Activated B cell treated with CpG ODN at 0.5 μM for 24 hours (primary cell): ENCODE results near the gene NAV3. TPM values are rescaled to one million over a fixed set of nuclear protein-coding genes. Genes with fewer than 3 reads are reported as not detected.

Experiments
- ATAC-seq: fragments of 200-7000 bp; cut with Tn5 transposase; one replicate; pipeline ENCODE4 v1.10.0; 2021; ENCODE audit warnings: low read depth, mild to moderate bottlenecking, moderate library complexity
- CTCF ChIA-PET: fragments of 350-600 bp; sonication (Branson Sonifier 250); formaldehyde crosslinking; loops from one replicate; lab custom pipeline; 2021; ENCODE audit warnings: antibody characterized with exemption; lab: Charles Lee
- POLR2A ChIA-PET: fragments of 350-600 bp; sonication (Branson Sonifier 250); formaldehyde crosslinking; loops from one replicate; lab custom pipeline; 2021; ENCODE audit warnings: antibody characterized with exemption; lab: Charles Lee
- DNase-seq: peaks from one replicate; pipeline ENCODE4 v3.0.0; 2022
- H3K27ac Mint-ChIP-seq: one replicate; pipeline ENCODE4 v1.8.0; 2020; ENCODE audit warnings: mixed read lengths
- H3K27me3 Mint-ChIP-seq: one replicate; pipeline ENCODE4 v1.8.0; 2021; ENCODE audit warnings: mixed read lengths
- H3K36me3 Mint-ChIP-seq: one replicate; pipeline ENCODE4 v1.8.0; 2021; ENCODE audit warnings: low read depth, mixed read lengths
- H3K4me1 Mint-ChIP-seq: one replicate; pipeline ENCODE4 v1.8.0; 2021; ENCODE audit warnings: mixed read lengths
- H3K4me3 Mint-ChIP-seq: one replicate; pipeline ENCODE4 v1.8.0; 2020; ENCODE audit warnings: mild to moderate bottlenecking, mixed read lengths
- H3K9me3 Mint-ChIP-seq: one replicate; pipeline ENCODE4 v1.8.0; 2020; ENCODE audit warnings: mixed read lengths
- intact Hi-C: fragments of 100-400 bp; cut with micrococcal nuclease; formaldehyde crosslinking; loops from one replicate; pipeline ENCODE4 v1.15.1; 2024
- total RNA-seq: library from RNA; stranded (reverse); gene quantifications from 2 replicates; pipeline ENCODE4 v1.2.3, GENCODE V29; 2022
- TF ChIP-seq, protein P1 (sequence below): fragments of 200-600 bp; IDR thresholded peaks from one replicate; pipeline ENCODE4 v1.8.0; 2022; ENCODE audit warnings: antibody characterized with exemption, mild to moderate bottlenecking

NAV3 gene
- total RNA-seq, 1 donor from 2014 or later = not detected

DNA sequence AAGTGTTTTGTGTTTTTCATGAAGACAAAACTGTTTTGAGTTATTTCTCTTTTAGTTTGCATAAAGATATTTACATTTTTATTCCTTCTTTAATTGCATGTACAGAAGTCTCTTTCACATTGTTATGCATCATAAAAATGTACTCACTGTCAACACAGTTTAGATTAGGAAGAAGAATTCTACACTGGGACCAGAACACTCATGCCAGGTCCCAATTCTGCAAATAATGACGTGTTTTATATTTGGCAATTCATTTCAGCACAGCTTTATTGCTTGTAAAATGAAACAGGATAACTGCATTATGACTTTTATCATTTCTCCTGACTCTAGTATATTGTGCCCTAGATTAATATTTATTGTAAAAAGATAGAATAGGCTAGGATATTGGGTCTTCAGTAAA, 369.2 kb downstream of the NAV3 start:
- no peak for ATAC-seq
- DNase-seq = no peak
- ChIA-PET POLR2A (no interaction called here), CTCF (no interaction called here)
- TF ChIP-seq, protein P1, sequence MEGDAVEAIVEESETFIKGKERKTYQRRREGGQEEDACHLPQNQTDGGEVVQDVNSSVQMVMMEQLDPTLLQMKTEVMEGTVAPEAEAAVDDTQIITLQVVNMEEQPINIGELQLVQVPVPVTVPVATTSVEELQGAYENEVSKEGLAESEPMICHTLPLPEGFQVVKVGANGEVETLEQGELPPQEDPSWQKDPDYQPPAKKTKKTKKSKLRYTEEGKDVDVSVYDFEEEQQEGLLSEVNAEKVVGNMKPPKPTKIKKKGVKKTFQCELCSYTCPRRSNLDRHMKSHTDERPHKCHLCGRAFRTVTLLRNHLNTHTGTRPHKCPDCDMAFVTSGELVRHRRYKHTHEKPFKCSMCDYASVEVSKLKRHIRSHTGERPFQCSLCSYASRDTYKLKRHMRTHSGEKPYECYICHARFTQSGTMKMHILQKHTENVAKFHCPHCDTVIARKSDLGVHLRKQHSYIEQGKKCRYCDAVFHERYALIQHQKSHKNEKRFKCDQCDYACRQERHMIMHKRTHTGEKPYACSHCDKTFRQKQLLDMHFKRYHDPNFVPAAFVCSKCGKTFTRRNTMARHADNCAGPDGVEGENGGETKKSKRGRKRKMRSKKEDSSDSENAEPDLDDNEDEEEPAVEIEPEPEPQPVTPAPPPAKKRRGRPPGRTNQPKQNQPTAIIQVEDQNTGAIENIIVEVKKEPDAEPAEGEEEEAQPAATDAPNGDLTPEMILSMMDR = no peak
- Mint-ChIP-seq H3K27ac (no peak overlapping the region), H3K4me3 (no peak overlapping the region), H3K4me1 (no peaks in the 10 kb centered on the region), H3K9me3 (no peaks in the 10 kb centered on the region), H3K27me3 (no peaks in the 10 kb centered on the region), H3K36me3 (no peaks in the 10 kb centered on the region)
- intact Hi-C loops = no loop called here

DNA sequence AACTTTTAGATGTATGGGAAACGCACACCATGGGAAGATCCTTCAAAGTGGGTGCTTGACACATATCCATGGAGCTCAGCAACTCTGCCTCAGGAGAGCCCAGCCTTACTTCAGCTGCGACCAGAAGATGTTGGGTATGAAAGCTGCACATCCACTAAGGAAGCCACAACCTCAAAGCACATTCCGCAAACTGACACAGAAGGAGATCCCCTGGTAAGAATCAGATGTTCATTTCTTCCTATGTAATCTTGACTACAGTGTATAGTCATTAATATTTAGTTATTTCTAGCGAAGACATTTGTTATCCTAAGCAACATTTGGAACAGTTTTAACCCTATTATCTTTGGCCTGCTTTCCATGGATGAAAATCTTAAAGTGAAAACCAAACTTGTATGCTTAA, 374.2 kb downstream of the NAV3 start:
- intact Hi-C loops = no loop called here
- H3K27me3 Mint-ChIP-seq = no peaks in the 10 kb centered on the region
- H3K9me3 Mint-ChIP-seq = no peaks in the 10 kb centered on the region
- H3K4me3 Mint-ChIP-seq = no peak overlapping the region
- TF ChIP-seq, protein P1 = no peak
- no peak overlapping the region for H3K27ac Mint-ChIP-seq
- H3K4me1 Mint-ChIP-seq = no peaks in the 10 kb centered on the region
- CTCF ChIA-PET = no interaction called here
- ATAC-seq = no peak
- no peak for DNase-seq
- POLR2A ChIA-PET = no interaction called here
- no peaks in the 10 kb centered on the region for H3K36me3 Mint-ChIP-seq

DNA sequence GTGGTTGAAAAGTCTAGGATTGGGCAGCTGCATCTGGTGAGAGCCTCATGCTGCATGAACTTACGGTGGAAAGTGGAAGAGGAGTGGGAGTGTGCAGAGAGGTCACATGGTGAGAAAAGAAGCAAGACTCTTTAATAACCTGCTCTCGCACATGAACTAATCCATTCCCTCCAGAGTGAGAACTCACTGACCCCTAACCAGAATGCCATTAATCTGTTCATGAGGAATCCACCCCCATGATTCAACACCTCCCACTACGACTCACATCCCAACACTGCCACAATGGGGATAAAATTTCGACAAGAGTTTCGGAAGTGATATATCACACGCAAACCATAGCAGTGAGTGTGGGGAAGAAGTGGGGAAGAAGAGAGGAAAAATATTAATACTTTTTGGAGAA, 377.4 kb downstream of the NAV3 start:
- no peaks in the 10 kb centered on the region for H3K4me1 Mint-ChIP-seq
- H3K9me3 Mint-ChIP-seq = no peaks in the 10 kb centered on the region
- no peak for DNase-seq
- no peaks in the 10 kb centered on the region for H3K36me3 Mint-ChIP-seq
- no peaks in the 10 kb centered on the region for H3K27me3 Mint-ChIP-seq
- ATAC-seq = no peak
- no peak overlapping the region for H3K27ac Mint-ChIP-seq
- ChIA-PET CTCF (no interaction called here), POLR2A (no interaction called here)
- intact Hi-C loops = no loop called here
- TF ChIP-seq, protein P1 = no peak
- H3K4me3 Mint-ChIP-seq = no peak overlapping the region

DNA sequence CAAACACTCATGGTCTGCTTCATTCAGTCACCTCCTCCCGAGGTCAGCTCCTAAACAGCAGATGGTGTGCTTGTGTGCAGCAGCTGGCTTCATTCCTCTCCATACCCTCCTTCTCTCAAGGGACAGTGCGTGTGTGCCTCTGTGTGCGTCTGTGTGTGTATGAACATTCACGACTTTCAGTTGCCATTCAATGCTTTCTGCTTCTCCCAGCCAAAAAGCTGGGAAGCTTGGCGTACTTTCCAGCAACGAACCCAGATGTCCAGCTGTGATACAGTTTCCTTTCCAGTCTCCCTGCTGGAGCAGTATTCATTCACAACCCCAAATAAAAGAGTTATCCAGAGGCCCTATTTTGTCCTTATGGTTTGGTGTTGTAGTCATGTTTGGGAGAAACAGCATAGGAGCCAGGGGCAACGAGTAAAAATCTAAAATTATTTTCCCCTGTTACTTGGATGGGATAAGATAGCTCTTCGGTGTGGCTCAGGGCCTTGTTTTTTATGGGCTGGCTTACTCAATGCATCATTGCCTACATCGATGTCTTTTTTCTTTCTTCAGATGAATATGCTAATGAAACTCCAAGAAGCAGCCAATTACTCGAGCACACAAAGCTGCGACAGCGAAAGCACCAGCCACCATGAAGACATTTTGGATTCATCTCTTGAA, 379.3 kb downstream of the NAV3 start:
- intact Hi-C loops = no loop called here
- TF ChIP-seq, protein P1 = no peak
- no peaks in the 10 kb centered on the region for H3K9me3 Mint-ChIP-seq
- CTCF ChIA-PET = no interaction called here
- POLR2A ChIA-PET = no interaction called here
- no peak for DNase-seq
- no peaks in the 10 kb centered on the region for H3K36me3 Mint-ChIP-seq
- no peak overlapping the region for H3K4me3 Mint-ChIP-seq
- ATAC-seq = no peak
- H3K27ac Mint-ChIP-seq = no peak overlapping the region
- no peaks in the 10 kb centered on the region for H3K27me3 Mint-ChIP-seq
- H3K4me1 Mint-ChIP-seq = no peaks in the 10 kb centered on the region

DNA sequence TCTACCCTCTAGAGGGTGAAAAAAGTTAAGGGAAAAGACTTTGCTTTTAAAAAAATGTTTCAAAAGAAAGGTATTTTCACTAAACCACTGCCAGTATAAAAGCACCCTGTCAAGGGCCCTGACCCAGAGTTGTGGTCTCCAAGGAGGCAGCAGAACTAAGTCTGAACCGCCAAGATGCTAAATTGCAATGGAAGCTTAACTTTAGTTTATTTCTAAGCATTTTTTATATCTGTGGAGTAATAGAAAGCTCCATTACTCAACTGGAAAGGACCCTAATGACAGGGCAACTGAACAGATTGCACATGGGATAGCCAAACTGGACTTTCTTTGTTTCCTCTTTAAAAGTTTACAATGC, 379.8 kb downstream of the NAV3 start:
- Mint-ChIP-seq H3K36me3 (no peaks in the 10 kb centered on the region), H3K4me3 (no peak overlapping the region), H3K27ac (no peak overlapping the region), H3K4me1 (no peaks in the 10 kb centered on the region), H3K9me3 (no peaks in the 10 kb centered on the region), H3K27me3 (no peaks in the 10 kb centered on the region)
- TF ChIP-seq, protein P1 = no peak
- intact Hi-C loops = no loop called here
- ATAC-seq (no peak), DNase-seq (no peak)
- ChIA-PET CTCF (no interaction called here), POLR2A (no interaction called here)
